Epithelial cell of esophagus (primary cell): ENCODE results near the gene PEX10.

Experiments
- DNase-seq: peaks from one replicate; pipeline ENCODE4 v3.0.0; 2010; ENCODE audit warnings: low read depth
- H3K4me3 ChIP-seq: 2 replicates; pipeline ENCODE4 v1.5.1; 2011; ENCODE audit warnings: mild to moderate bottlenecking, low read length, control low read depth
- CTCF ChIP-seq: IDR thresholded peaks from 2 replicates; pipeline ENCODE4 v1.5.1; 2011; ENCODE audit warnings: low read depth, mild to moderate bottlenecking, low read length, control low read depth, inconsistent platforms; ENCODE audit not compliant: insufficient read depth; ENCODE audit errors: missing control alignments

PEX10 gene

GRCh38 chr1:2355373-2356261, 56.7 kb downstream of the PEX10 start:
- no peak for TF ChIP-seq CTCF
- DNase-seq, result no peak
- H3K4me3 ChIP-seq, result no peak overlapping the region

- no peak for TF ChIP-seq CTCF
- DNase-seq, result no peak
- no peak overlapping the region for H3K4me3 ChIP-seq
These were observed 57.6 kb downstream of the PEX10 start for GRCh38 chr1:2354511-2355372.
